ENCODE measurements around the gene TRIM16.
"Not testable (repeated sequence)": the region's sequence is repeated elsewhere in the genome, so short reads cannot be mapped to it uniquely, and the experiment has no call there.

Gene TRIM16

DNA sequence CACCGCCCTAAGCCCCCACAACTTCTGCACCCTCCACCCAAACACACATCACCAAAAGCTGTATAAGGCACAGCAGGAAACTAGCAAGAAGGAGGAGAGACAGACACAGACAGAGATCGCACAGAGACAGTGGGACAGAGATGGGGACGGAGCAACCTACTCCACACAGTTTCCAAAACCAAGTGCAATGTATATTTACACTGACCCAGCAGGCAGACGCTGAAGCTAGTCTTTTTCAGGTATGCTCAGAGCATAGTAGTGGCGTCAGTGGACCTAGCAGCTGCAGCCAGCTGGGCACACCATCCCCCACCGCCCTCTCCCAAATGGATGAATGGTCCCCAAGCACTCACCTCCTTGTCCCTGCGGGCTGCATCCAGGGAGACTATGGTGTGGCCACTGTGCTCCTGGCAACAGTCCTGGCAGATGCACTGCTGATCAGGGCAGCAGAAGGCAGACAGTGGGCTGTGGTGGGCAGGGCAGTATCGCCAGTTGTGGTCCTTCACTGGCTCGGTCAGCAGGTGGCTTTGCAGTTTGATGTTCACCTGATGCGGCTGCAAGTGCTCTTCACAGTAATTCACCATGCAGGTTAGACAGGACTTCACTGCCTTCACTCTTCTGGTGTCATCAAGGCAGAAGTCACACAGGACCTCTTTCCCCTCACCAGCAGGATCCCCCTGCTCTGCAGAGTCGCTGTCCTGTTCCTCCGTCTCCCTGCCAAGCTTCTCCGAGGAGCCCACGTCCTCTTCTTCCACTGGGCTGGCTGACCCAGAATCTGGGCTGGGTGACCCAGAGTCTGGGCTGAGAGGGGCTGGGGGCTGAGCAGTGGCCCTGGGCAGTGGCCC lies 33.1 kb downstream of the TRIM16 start:
- TF ChIP-seq GATA2 (IDR thresholded peaks at IDR 0.05; ENCODE audit: low read depth, low read length) (no peak), GATA3 (IDR thresholded peaks at IDR 0.05; ENCODE audit: low read depth, low read length) (no peak)

DNA sequence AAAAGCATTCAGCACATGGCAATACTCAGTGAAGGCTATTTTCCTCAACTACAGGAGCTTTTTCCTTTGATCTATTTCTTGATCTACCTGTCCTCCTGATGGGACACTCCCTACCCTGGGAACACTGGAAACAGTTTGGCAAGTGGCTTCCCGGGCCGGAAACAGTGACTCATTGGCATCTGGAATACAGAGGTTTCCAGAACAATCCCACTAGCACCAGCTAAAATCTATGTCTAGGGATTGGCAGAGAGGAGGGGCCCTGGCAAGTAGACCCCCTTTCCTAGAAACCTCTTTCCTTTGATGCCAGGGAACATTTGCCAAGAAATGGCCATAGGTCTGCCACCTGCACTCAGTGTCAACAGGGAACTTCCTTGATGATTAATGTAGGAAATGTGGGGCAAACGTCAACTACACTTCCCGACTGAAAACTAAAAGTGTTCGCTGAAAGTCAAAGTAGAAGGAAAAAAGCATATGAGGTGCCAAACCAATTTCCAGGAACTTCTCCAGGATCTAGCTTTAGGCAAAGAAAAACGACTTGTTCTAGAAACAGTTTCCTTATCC lies 34.2 kb downstream of the TRIM16 start:
- TF ChIP-seq GATA2 (IDR thresholded peaks at IDR 0.05; ENCODE audit: low read depth, low read length), result no peak

DNA sequence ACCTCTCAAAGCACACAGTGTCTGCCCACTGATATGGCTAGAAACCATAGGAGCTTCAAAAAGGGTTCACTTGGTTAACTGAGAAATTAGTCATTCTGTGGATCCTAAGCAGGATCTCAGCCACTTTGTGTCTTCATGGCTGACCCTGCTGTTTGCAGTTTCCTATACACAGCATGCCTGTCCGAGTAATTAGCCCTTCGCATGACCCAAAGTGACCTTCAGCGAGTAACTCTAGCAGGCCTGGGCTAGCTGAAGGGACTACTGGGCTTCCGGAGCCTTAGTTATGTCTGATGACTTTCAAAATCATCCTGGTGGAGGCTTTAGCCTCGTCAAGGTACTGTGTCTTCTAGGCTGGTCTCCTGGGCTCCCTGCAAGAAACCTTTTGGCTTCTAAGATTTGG lies 35.7 kb downstream of the TRIM16 start:
- TF ChIP-seq GATA2 (IDR thresholded peaks at IDR 0.05; ENCODE audit: low read depth, low read length) (no peak), GATA3 (IDR thresholded peaks at IDR 0.05; ENCODE audit: low read depth, low read length) (no peak)

DNA sequence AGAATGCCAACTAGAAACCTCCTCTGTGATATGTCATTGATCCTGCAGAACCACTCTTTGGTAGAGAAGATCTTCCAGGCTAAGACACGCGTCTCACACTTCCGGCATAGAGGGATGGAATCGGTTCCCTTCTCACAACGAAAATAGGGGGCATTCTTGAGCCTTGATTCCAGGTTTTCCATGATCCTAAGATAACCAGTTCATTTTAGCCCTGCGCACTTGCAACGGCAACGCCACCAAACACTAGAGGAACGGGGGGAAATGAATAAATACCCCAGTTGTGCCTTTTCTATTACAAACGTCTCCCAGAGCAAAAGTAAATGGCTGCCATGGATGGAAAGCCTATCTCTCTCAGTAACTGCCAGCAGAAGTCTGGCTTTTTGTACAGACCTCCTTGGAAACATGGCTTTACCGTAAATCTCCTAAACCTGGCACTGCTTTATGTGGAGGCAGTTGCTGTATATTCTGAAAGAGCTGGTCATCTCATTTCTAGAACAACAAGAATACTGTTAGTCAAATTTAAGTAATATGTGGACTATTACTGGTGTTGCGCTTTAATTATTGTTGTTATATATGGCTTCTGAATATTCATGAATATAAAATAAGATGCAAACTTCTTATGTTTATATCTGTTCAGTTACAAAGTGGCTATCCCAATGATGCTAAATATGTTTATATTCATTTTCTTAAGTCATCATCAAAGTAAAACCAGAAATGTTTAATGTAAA lies 64.6 kb downstream of the TRIM16 start, which contains the start of gene FBXW10B:
Gene FBXW10B (minus strand): TSS at position 374 of the 728 bp plus-strand sequence. CDS start 192 bp downstream, at position 182.
- not testable (repeated sequence) for TF ChIP-seq GATA2, GATA3 (IDR thresholded peaks at IDR 0.05; ENCODE audit: low read depth, low read length)
